HG03354 (cell line): Measurements from ENCODE around the gene NRIP3.
A peak's percentile ranks its signal among the peaks of the same experiment; 100 is the strongest.

ENCODE experiments used
- ATAC-seq: cut with Tn5 transposase; IDR thresholded peaks from one replicate; pipeline ENCODE4 v1.9.1; 2021; ENCODE audit warnings: mild to moderate bottlenecking; ENCODE audit not compliant: unreplicated experiment, poor library complexity, severe bottlenecking

NRIP3 gene

GRCh38 chr11:9003573-9004182, at the start of gene NRIP3:
TSS of gene NRIP3 (minus strand) at chr11:9004001. CDS start at chr11:9003935, 66 bp downstream.
- peak; percentile 75 for ATAC-seq

- ATAC-seq, result no peak
Observed at GRCh38 chr11:9052316-9052715, 48.5 kb upstream of the NRIP3 start.

GRCh38 chr11:9049959-9050358, 46.2 kb upstream of the NRIP3 start:
- ATAC-seq, result no peak

GRCh38 chr11:9047964-9048523, 44.2 kb upstream of the NRIP3 start:
- ATAC-seq, result no peak

- no peak for ATAC-seq
Observed at GRCh38 chr11:9046481-9046880, 42.7 kb upstream of the NRIP3 start.

- ATAC-seq, result no peak
Observed at GRCh38 chr11:9042488-9042887, 38.7 kb upstream of the NRIP3 start.

GRCh38 chr11:9041747-9042146, 37.9 kb upstream of the NRIP3 start:
- no peak for ATAC-seq

GRCh38 chr11:9040410-9040809, 36.6 kb upstream of the NRIP3 start:
- ATAC-seq, result no peak

- no peak for ATAC-seq
Observed at GRCh38 chr11:9039863-9040262, 36.1 kb upstream of the NRIP3 start.

GRCh38 chr11:9039198-9039597, 35.4 kb upstream of the NRIP3 start:
- no peak for ATAC-seq

- no peak for ATAC-seq
Observed at GRCh38 chr11:9038541-9038940, 34.7 kb upstream of the NRIP3 start.

- ATAC-seq, result no peak
Observed at GRCh38 chr11:9037963-9038362, 34.2 kb upstream of the NRIP3 start.

GRCh38 chr11:9037046-9037780, 33.4 kb upstream of the NRIP3 start:
- no peak for ATAC-seq

- no peak for ATAC-seq
Observed at GRCh38 chr11:9030601-9031000, 26.8 kb upstream of the NRIP3 start.

- no peak for ATAC-seq
Observed at GRCh38 chr11:9029422-9029821, 25.6 kb upstream of the NRIP3 start.

- ATAC-seq, result no peak
Observed at GRCh38 chr11:9028581-9028980, 24.8 kb upstream of the NRIP3 start.

GRCh38 chr11:9025101-9025850, 21.5 kb upstream of the NRIP3 start:
- ATAC-seq, result no peak

- no peak for ATAC-seq
Observed at GRCh38 chr11:9022961-9023680, 19.3 kb upstream of the NRIP3 start.

- no peak for ATAC-seq
Observed at GRCh38 chr11:9020916-9021315, 17.1 kb upstream of the NRIP3 start.

GRCh38 chr11:9019861-9020260, 16.1 kb upstream of the NRIP3 start:
- ATAC-seq, result no peak
